Colonic mucosa (tissue), 4 donors: ENCODE data around the gene GGT7. TPM values are rescaled to one million over a fixed set of nuclear protein-coding genes. Genes with fewer than 3 reads are reported as not detected.

Experiments
- DNase-seq: peaks from one replicate; pipeline ENCODE4 v3.0.0-alpha.2; 2020
- H3K27ac ChIP-seq: fragments of 200-600 bp; one replicate; pipeline ENCODE4 v1.8.0; 2021
- H3K27me3 ChIP-seq: fragments of 200-600 bp; one replicate; pipeline ENCODE4 v1.8.0; 2021
- H3K36me3 ChIP-seq: fragments of 200-600 bp; one replicate; pipeline ENCODE4 v1.8.0; 2021
- H3K4me1 ChIP-seq: fragments of 200-600 bp; one replicate; pipeline ENCODE4 v1.8.0; 2021; ENCODE audit warnings: mild to moderate bottlenecking
- H3K4me3 ChIP-seq: fragments of 200-600 bp; one replicate; pipeline ENCODE4 v1.8.0; 2021
- H3K9ac ChIP-seq, 2 donors: one replicate each; pipeline ENCODE4 v1.7.0; 2013; ENCODE audit warnings: control low read depth in 2 of 2, low read depth in 2 of 2, low read length in 2 of 2
- H3K9me3 ChIP-seq: fragments of 200-600 bp; one replicate; pipeline ENCODE4 v1.8.0; 2021
- intact Hi-C: fragments of 100-400 bp; cut with DNase I; formaldehyde crosslinking; loops from one replicate; pipeline ENCODE4 v1.14.1; 2022
- total RNA-seq, 2 donors: library from RNA; stranded (reverse); fragmentation: NEBNext Ultra II Directional in 1 of 2; extraction: Animal tissue kit (Norgen Biotek cat#: 25700) in 1 of 2; gene quantifications; one replicate each; pipeline ENCODE4 v1.2.1, GENCODE V29; 2021
- TF ChIP-seq, protein P1 (sequence below): fragments of 200-600 bp; IDR thresholded peaks from one replicate; pipeline ENCODE4 v1.8.0; 2022; ENCODE audit warnings: antibody characterized with exemption, mild to moderate bottlenecking
- donor health status: healthy.
- donor health status: DM: no; HTN: no; CAD: no.
- donor health status: DM: no; HTN: no; CAD: no.

Gene GGT7
- total RNA-seq, 2 donors from 2014 or later = 10.1 to 17.8 TPM

DNA sequence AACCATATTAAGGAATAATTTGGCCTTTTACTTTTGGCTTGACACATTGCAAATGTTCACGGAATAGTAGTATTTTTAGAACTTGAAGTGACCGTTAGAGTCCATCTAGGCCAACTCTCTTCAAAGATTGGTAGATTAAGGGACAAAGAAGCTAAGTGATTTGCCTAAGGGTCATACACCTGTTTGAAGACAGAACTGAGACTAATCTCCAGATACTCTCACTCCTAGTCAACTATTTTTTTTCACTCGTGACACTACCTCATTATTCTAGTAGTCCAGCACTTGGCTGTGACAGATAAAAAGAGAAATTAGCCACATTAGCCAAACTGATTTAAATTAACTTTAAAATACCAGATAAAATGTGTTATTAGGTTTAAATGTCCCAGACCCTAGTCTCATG lies 14.4 kb upstream of the GGT7 start:
- no peak overlapping the region for H3K9ac ChIP-seq
- DNase-seq = no peak
- H3K36me3 ChIP-seq = peaks cover 7% of the 10 kb centered on the region
- no peak overlapping the region for H3K4me3 ChIP-seq
- H3K4me1 ChIP-seq = peaks cover 15% of the 10 kb centered on the region
- H3K9me3 ChIP-seq = no peaks in the 10 kb centered on the region
- intact Hi-C loops = no loop called here
- no peak overlapping the region for H3K27ac ChIP-seq
- TF ChIP-seq, protein P1, sequence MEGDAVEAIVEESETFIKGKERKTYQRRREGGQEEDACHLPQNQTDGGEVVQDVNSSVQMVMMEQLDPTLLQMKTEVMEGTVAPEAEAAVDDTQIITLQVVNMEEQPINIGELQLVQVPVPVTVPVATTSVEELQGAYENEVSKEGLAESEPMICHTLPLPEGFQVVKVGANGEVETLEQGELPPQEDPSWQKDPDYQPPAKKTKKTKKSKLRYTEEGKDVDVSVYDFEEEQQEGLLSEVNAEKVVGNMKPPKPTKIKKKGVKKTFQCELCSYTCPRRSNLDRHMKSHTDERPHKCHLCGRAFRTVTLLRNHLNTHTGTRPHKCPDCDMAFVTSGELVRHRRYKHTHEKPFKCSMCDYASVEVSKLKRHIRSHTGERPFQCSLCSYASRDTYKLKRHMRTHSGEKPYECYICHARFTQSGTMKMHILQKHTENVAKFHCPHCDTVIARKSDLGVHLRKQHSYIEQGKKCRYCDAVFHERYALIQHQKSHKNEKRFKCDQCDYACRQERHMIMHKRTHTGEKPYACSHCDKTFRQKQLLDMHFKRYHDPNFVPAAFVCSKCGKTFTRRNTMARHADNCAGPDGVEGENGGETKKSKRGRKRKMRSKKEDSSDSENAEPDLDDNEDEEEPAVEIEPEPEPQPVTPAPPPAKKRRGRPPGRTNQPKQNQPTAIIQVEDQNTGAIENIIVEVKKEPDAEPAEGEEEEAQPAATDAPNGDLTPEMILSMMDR = no peak
- no peaks in the 10 kb centered on the region for H3K27me3 ChIP-seq

GRCh38 chr20:34886122-34886521 lies 13.5 kb upstream of the GGT7 start:
- Histone ChIP-seq H3K36me3 (peaks cover 7% of the 10 kb centered on the region), H3K9me3 (no peaks in the 10 kb centered on the region), H3K9ac (no peak overlapping the region), H3K27ac (no peak overlapping the region), H3K4me1 (peaks cover 12% of the 10 kb centered on the region), H3K4me3 (no peak overlapping the region), H3K27me3 (no peaks in the 10 kb centered on the region)
- DNase-seq = no peak
- intact Hi-C loops = no loop called here
- TF ChIP-seq, protein P1 = no peak

- DNase-seq = no peak
- H3K27ac ChIP-seq = no peak overlapping the region
- no peaks in the 10 kb centered on the region for H3K9me3 ChIP-seq
- no peak overlapping the region for H3K9ac ChIP-seq
- no peak overlapping the region for H3K4me3 ChIP-seq
- TF ChIP-seq, protein P1 = no peak
- peaks cover 4% of the 10 kb centered on the region for H3K4me1 ChIP-seq
- intact Hi-C loops = no loop called here
- no peaks in the 10 kb centered on the region for H3K27me3 ChIP-seq
- peaks cover 7% of the 10 kb centered on the region for H3K36me3 ChIP-seq
These were observed 11.6 kb upstream of the GGT7 start for GRCh38 chr20:34884260-34884659.

GRCh38 chr20:34883809-34884208 lies 11.2 kb upstream of the GGT7 start:
- no peak overlapping the region for H3K9ac ChIP-seq
- no peak overlapping the region for H3K4me3 ChIP-seq
- DNase-seq = no peak
- H3K4me1 ChIP-seq = peaks cover 4% of the 10 kb centered on the region
- peaks cover 7% of the 10 kb centered on the region for H3K36me3 ChIP-seq
- intact Hi-C loops = no loop called here
- TF ChIP-seq, protein P1 = no peak
- H3K9me3 ChIP-seq = no peaks in the 10 kb centered on the region
- H3K27me3 ChIP-seq = no peaks in the 10 kb centered on the region
- no peak overlapping the region for H3K27ac ChIP-seq

DNA sequence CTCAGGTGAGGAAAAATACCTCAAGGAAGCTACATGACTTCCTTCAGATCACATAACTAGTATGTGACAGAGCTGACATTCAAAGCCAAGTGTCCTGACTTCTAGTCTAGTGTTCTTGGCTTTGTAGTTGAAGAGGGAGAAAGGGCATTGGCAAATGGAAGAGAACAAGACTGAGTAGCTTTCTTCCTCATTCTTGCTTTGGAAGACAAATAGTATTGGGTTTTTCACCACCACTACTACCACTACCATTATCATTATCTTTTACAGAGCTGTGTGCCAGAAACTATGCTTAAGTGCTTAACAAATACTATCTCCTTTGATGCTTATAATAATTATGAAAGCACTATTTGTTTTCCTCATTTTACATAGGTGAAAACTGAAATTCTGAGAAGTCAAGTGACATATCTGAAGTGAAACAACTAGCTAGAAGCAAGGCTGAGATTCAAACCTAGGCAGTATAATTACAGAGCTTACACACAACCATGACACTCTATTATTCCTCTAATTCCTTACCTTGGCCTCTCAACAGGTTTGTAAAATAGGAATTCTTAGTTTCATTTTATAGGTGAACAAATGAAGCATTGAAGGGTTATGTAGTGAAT lies 10.5 kb upstream of the GGT7 start:
- intact Hi-C loops = no loop called here
- Histone ChIP-seq H3K27me3 (no peaks in the 10 kb centered on the region), H3K27ac (no peak overlapping the region), H3K4me1 (peaks cover 4% of the 10 kb centered on the region), H3K36me3 (peaks cover 7% of the 10 kb centered on the region), H3K4me3 (no peak overlapping the region), H3K9ac (no peak overlapping the region), H3K9me3 (no peaks in the 10 kb centered on the region)
- TF ChIP-seq, protein P1 = no peak
- DNase-seq = no peak
